ENCODE measurements around the gene SDK1.

SDK1 gene

GRCh38 chr7:3307435-3307834 lies 6.4 kb downstream of the SDK1 start:
- no peak for DNase-seq
- no peaks in the 10 kb centered on the region for H3K4me1 ChIP-seq (ENCODE audit: insufficient read depth, low read length)
- ATAC-seq (ENCODE audit: insufficient read depth, low read depth), result no peak
- TF ChIP-seq CTCF (IDR thresholded peaks at IDR 0.05; ENCODE audit: borderline replicate concordance, extremely low read depth, low read length, poor library complexity, severe bottlenecking) (no peak), EZH2 (IDR thresholded peaks at IDR 0.05; ENCODE audit: borderline replicate concordance, low read depth, low read length, severe bottlenecking) (no peak)
- peaks cover 19% of the 10 kb centered on the region for H3K27me3 ChIP-seq (ENCODE audit: insufficient read depth, low read length, poor library complexity)
- no peaks in the 10 kb centered on the region for H3K36me3 ChIP-seq (ENCODE audit: insufficient read depth, low read length)
- no peaks in the 10 kb centered on the region for H4K20me1 ChIP-seq (ENCODE audit: insufficient read depth, low read length)
- no peak overlapping the region for H3K4me3 ChIP-seq (ENCODE audit: low read depth in 1 of 2, low read length in 2 of 2)
- H3K4me2 ChIP-seq (ENCODE audit: insufficient read depth, low read length), result no peak overlapping the region
- no peak overlapping the region for H2AFZ ChIP-seq (ENCODE audit: low read depth, low read length)
- H3K9me3 ChIP-seq (ENCODE audit: insufficient read depth, low read length, severe bottlenecking), result no peaks in the 10 kb centered on the region
- no peak overlapping the region for H3K27ac ChIP-seq (ENCODE audit: low read length)
- H3K9ac ChIP-seq (ENCODE audit: low read depth, low read length), result no peak overlapping the region
- no peaks in the 10 kb centered on the region for H3K79me2 ChIP-seq (ENCODE audit: insufficient read depth, low read length)

- H4K20me1 ChIP-seq (ENCODE audit: insufficient read depth, low read length), result no peaks in the 10 kb centered on the region
- ATAC-seq (ENCODE audit: insufficient read depth, low read depth), result no peak
- H3K36me3 ChIP-seq (ENCODE audit: insufficient read depth, low read length), result no peaks in the 10 kb centered on the region
- H3K9me3 ChIP-seq (ENCODE audit: insufficient read depth, low read length, severe bottlenecking), result no peaks in the 10 kb centered on the region
- no peak for DNase-seq
- no peak overlapping the region for H3K9ac ChIP-seq (ENCODE audit: low read depth, low read length)
- H3K79me2 ChIP-seq (ENCODE audit: insufficient read depth, low read length), result no peaks in the 10 kb centered on the region
- H2AFZ ChIP-seq (ENCODE audit: low read depth, low read length), result no peak overlapping the region
- TF ChIP-seq CTCF (IDR thresholded peaks at IDR 0.05; ENCODE audit: borderline replicate concordance, extremely low read depth, low read length, poor library complexity, severe bottlenecking) (no peak), EZH2 (IDR thresholded peaks at IDR 0.05; ENCODE audit: borderline replicate concordance, low read depth, low read length, severe bottlenecking) (no peak)
- H3K4me1 ChIP-seq (ENCODE audit: insufficient read depth, low read length), result no peaks in the 10 kb centered on the region
- H3K27ac ChIP-seq (ENCODE audit: low read length), result no peak overlapping the region
- no peak overlapping the region for H3K4me2 ChIP-seq (ENCODE audit: insufficient read depth, low read length)
- no peak overlapping the region for H3K4me3 ChIP-seq (ENCODE audit: low read depth in 1 of 2, low read length in 2 of 2)
- peaks cover 17% of the 10 kb centered on the region for H3K27me3 ChIP-seq (ENCODE audit: insufficient read depth, low read length, poor library complexity)
These were observed 8.1 kb downstream of the SDK1 start for GRCh38 chr7:3309140-3309539.

- Histone ChIP-seq H2AFZ (ENCODE audit: low read depth, low read length) (no peak overlapping the region), H3K27ac (ENCODE audit: low read length) (no peak overlapping the region), H4K20me1 (ENCODE audit: insufficient read depth, low read length) (no peaks in the 10 kb centered on the region), H3K27me3 (ENCODE audit: insufficient read depth, low read length, poor library complexity) (peaks cover 23% of the 10 kb centered on the region), H3K9me3 (ENCODE audit: insufficient read depth, low read length, severe bottlenecking) (no peaks in the 10 kb centered on the region), H3K36me3 (ENCODE audit: insufficient read depth, low read length) (no peaks in the 10 kb centered on the region), H3K4me2 (ENCODE audit: insufficient read depth, low read length) (no peak overlapping the region), H3K9ac (ENCODE audit: low read depth, low read length) (no peak overlapping the region), H3K4me3 (ENCODE audit: low read depth in 1 of 2, low read length in 2 of 2) (no peak overlapping the region), H3K4me1 (ENCODE audit: insufficient read depth, low read length) (no peaks in the 10 kb centered on the region), H3K79me2 (ENCODE audit: insufficient read depth, low read length) (no peaks in the 10 kb centered on the region)
- DNase-seq, result no peak
- no peak for TF ChIP-seq CTCF (IDR thresholded peaks at IDR 0.05; ENCODE audit: borderline replicate concordance, extremely low read depth, low read length, poor library complexity, severe bottlenecking)
- TF ChIP-seq EZH2 (IDR thresholded peaks at IDR 0.05; ENCODE audit: borderline replicate concordance, low read depth, low read length, severe bottlenecking), result no peak
- ATAC-seq (ENCODE audit: insufficient read depth, low read depth), result no peak
These were observed 8.9 kb downstream of the SDK1 start for GRCh38 chr7:3309956-3310355.

GRCh38 chr7:3310884-3311283 lies 9.8 kb downstream of the SDK1 start:
- TF ChIP-seq EZH2 (IDR thresholded peaks at IDR 0.05; ENCODE audit: borderline replicate concordance, low read depth, low read length, severe bottlenecking) (no peak), CTCF (IDR thresholded peaks at IDR 0.05; ENCODE audit: borderline replicate concordance, extremely low read depth, low read length, poor library complexity, severe bottlenecking) (no peak)
- no peak for ATAC-seq (ENCODE audit: insufficient read depth, low read depth)
- H4K20me1 ChIP-seq (ENCODE audit: insufficient read depth, low read length), result no peaks in the 10 kb centered on the region

More at GRCh38 chr7:3310884-3311283, 9.8 kb downstream of the SDK1 start:
- Histone ChIP-seq H3K4me3 (ENCODE audit: low read depth in 1 of 2, low read length in 2 of 2) (no peak overlapping the region), H3K4me1 (ENCODE audit: insufficient read depth, low read length) (no peaks in the 10 kb centered on the region), H3K79me2 (ENCODE audit: insufficient read depth, low read length) (no peaks in the 10 kb centered on the region), H2AFZ (ENCODE audit: low read depth, low read length) (no peak overlapping the region), H3K27me3 (ENCODE audit: insufficient read depth, low read length, poor library complexity) (peaks cover 24% of the 10 kb centered on the region), H3K36me3 (ENCODE audit: insufficient read depth, low read length) (no peaks in the 10 kb centered on the region), H3K9ac (ENCODE audit: low read depth, low read length) (no peak overlapping the region), H3K9me3 (ENCODE audit: insufficient read depth, low read length, severe bottlenecking) (no peaks in the 10 kb centered on the region), H3K4me2 (ENCODE audit: insufficient read depth, low read length) (no peak overlapping the region), H3K27ac (ENCODE audit: low read length) (no peak overlapping the region)
- DNase-seq, result no peak
